K562 (cell line): Measurements from ENCODE around the gene CEBPZ. TPM values are rescaled to one million over a fixed set of nuclear protein-coding genes. Genes with fewer than 3 reads are reported as not detected.

ENCODE experiments used
- C11orf30 ChIP-seq: fragments of 450-650 bp; IDR thresholded peaks from 2 replicates; pipeline ENCODE4 v1.6.1; 2016; ENCODE audit warnings: low read depth, mild to moderate bottlenecking
- CXXC5 ChIP-seq: fragments of 250-450 bp; sonication (Bioruptor Pico); IDR thresholded peaks from 2 replicates; pipeline ENCODE4 v1.8.0; 2022; ENCODE audit warnings: inconsistent platforms, mild to moderate bottlenecking, moderate library complexity
- ETS1 ChIP-seq: conservative IDR thresholded peaks from 2 replicates; pipeline ENCODE4 v1.6.1; 2011; ENCODE audit warnings: low read depth, mild to moderate bottlenecking, low read length; ENCODE audit not compliant: control insufficient read depth
- FOXA3 ChIP-seq, 2 experiments: fragments of 450-650 bp in 1 of 2; sonication (generic) in 1 of 2; formaldehyde crosslinking; IDR thresholded peaks in 1 of 2; conservative IDR thresholded peaks in 1 of 2; 2 replicates each; pipeline versions ENCODE4 v1.4.0 to v1.8.0; 2020 to 2022; ENCODE audit warnings: mild to moderate bottlenecking in 2 of 2, missing genetic modification reagents in 1 of 2
- HDAC2 ChIP-seq: fragments of 450-650 bp; IDR thresholded peaks from 2 replicates; pipeline ENCODE4 v1.6.1; 2016; ENCODE audit warnings: mild to moderate bottlenecking
- HNRNPLL ChIP-seq: fragments of 200-400 bp; formaldehyde crosslinking; IDR thresholded peaks from 2 replicates; pipeline ENCODE4 v1.6.1; 2017; ENCODE audit warnings: low read length, low read depth, mild to moderate bottlenecking; ENCODE audit not compliant: poor library complexity, severe bottlenecking
- JUND ChIP-seq, 2 experiments: IDR thresholded peaks; 2 replicates in 1 of 2; 3 replicates in 1 of 2; pipeline ENCODE4 v1.6.1; 2011; ENCODE audit warnings: borderline replicate concordance in 2 of 2, low read depth in 2 of 2, low read length in 2 of 2, improper control_type of control experiment in 1 of 2, missing biosample characterization in 1 of 2, missing genetic modification characterization in 1 of 2, missing genetic modification reagents in 1 of 2
- KDM1A ChIP-seq, 2 experiments: fragments of 450-650 bp; IDR thresholded peaks; 2 replicates each; pipeline ENCODE4 v1.6.1; 2016; ENCODE audit warnings: mild to moderate bottlenecking in 2 of 2
- MAX ChIP-seq: sonication (generic); formaldehyde crosslinking; IDR thresholded peaks from 2 replicates; pipeline ENCODE4 v1.9.0; 2022; ENCODE audit warnings: mild to moderate bottlenecking, missing genetic modification reagents
- MAZ ChIP-seq, 2 experiments: fragments of 450-650 bp in 1 of 2; sonication (generic) in 1 of 2; formaldehyde crosslinking; IDR thresholded peaks in 1 of 2; conservative IDR thresholded peaks in 1 of 2; 2 replicates each; pipeline versions ENCODE4 v1.4.0 to v1.5.0; 2020; ENCODE audit warnings: mild to moderate bottlenecking in 1 of 2, missing genetic modification reagents in 1 of 2
- MNT ChIP-seq, 2 experiments: fragments of 450-650 bp; conservative IDR thresholded peaks; 2 replicates each; pipeline ENCODE4 v1.6.1; 2017; ENCODE audit warnings: mild to moderate bottlenecking in 2 of 2, moderate library complexity in 2 of 2
- MTA3 ChIP-seq: fragments of 450-650 bp; formaldehyde crosslinking; IDR thresholded peaks from 2 replicates; pipeline ENCODE4 v1.6.1; 2017; ENCODE audit warnings: mild to moderate bottlenecking, borderline replicate concordance
- MXD1 ChIP-seq: fragments of 250-450 bp; sonication (Bioruptor Pico); IDR thresholded peaks from 2 replicates; pipeline ENCODE4 v1.8.0; 2021; ENCODE audit warnings: borderline replicate concordance, mild to moderate bottlenecking, moderate library complexity; ENCODE audit not compliant: poor library complexity, severe bottlenecking
- MXI1 ChIP-seq: IDR thresholded peaks from 2 replicates; pipeline ENCODE4 v1.6.1; 2011; ENCODE audit warnings: low read depth, mild to moderate bottlenecking, improper control_type of control experiment, low read length
- NRF1 ChIP-seq, 2 experiments: fragments of 450-650 bp; IDR thresholded peaks in 1 of 2; conservative IDR thresholded peaks in 1 of 2; 2 replicates each; pipeline ENCODE4 v1.6.1; 2014; ENCODE audit warnings: mild to moderate bottlenecking in 2 of 2
- PHF8 ChIP-seq: fragments of 200-600 bp; sonication (generic); IDR thresholded peaks from 2 replicates; pipeline ENCODE4 v1.6.1; 2012; ENCODE audit warnings: mixed run types, mild to moderate bottlenecking, inconsistent platforms, low read length, moderate library complexity, borderline replicate concordance
- TBP ChIP-seq: optimal IDR thresholded peaks from 2 replicates; pipeline ENCODE3; 2011; ENCODE audit warnings: low read depth, low read length, improper control_type of control experiment
- TFAP4 ChIP-seq: sonication (generic); formaldehyde crosslinking; IDR thresholded peaks from 2 replicates; pipeline ENCODE4 v1.8.0; 2022; ENCODE audit warnings: missing genetic modification reagents, mild to moderate bottlenecking, moderate library complexity, borderline replicate concordance
- YY1 ChIP-seq, 3 experiments: IDR thresholded peaks; 2 replicates each; pipeline ENCODE4 v1.6.1; 2011; ENCODE audit warnings: low read length in 2 of 3, mild to moderate bottlenecking in 2 of 3, moderate library complexity in 2 of 3, borderline replicate concordance in 1 of 3, control low read depth in 1 of 3, low read depth in 1 of 3; ENCODE audit not compliant: insufficient read depth in 3 of 3, insufficient replicate concordance in 2 of 3, control insufficient read depth in 1 of 3, insufficient read length in 1 of 3; ENCODE audit errors: extremely low read depth in 1 of 3
- polyA plus RNA-seq, 8 experiments: library from polyadenylated mRNA; depleted of rRNA in 4 of 8; stranded (reverse) in 5 of 8; unstranded in 3 of 8; fragments of >200 nt; fragmentation: Nextera tagmentation in 2 of 8; fragmentation: Illumina TruSeq in 1 of 8; extraction: Ambion mirVana in 2 of 8; extraction: Trizol in 1 of 8; gene quantifications; 2 replicates each; pipeline versions ENCODE4 v1.2.1 to v1.2.3, GENCODE V29; 2011 to 2014; ENCODE audit warnings: inconsistent platforms in 1 of 8, missing spikeins in 1 of 8
- total RNA-seq, 7 experiments: library from RNA; depleted of rRNA in 6 of 7; stranded (reverse); fragments of >200 nt in 6 of 7; fragmentation: Illumina TruSeq in 2 of 7; extraction: Trizol in 2 of 7; gene quantifications; 2 replicates each; pipeline versions ENCODE4 v1.2.1 to v1.2.3, GENCODE V29; 2011 to 2021; ENCODE audit warnings: low replicate concordance in 1 of 7

CEBPZ gene
- total and polyA plus RNA-seq, 9 of the 15 experiments (the other 6 are each of a cell fraction or from before 2014, with no cell fraction given) = 49.7 to 160 (median 82.8) TPM

GRCh38 chr2:37231241-37232130 lies at the start of gene CEBPZ, which contains the start of gene NDUFAF7 (continued):
- TF ChIP-seq JUND (IDR thresholded peaks at IDR 0.05; ENCODE audit: borderline replicate concordance, low read depth, low read length) = peak; percentile 56; the same call in 1 of the 2 replicates
- TF ChIP-seq JUND (tag; IDR thresholded peaks at IDR 0.05; ENCODE audit: borderline replicate concordance, low read depth, low read length) = peak; percentile 38; the same call in 1 of the 3 replicates
- TF ChIP-seq ETS1 = peak; percentile 85
- peak; percentile 86 for TF ChIP-seq MXI1
- TF ChIP-seq PHF8 = peak; percentile 95; the same call in 1 of the 2 replicates
- no peak for TF ChIP-seq MXD1 (CRISPR knock-in tag)
- TF ChIP-seq MAX (CRISPR knock-in tag) = peak; percentile 59
- peak; percentile 82 for TF ChIP-seq HNRNPLL
- peak; percentile 85 to 91 for TF ChIP-seq MNT (conservative IDR thresholded peaks at IDR 0.05)
- peak; percentile 65 for TF ChIP-seq CXXC5 (CRISPR knock-in tag)
- TF ChIP-seq MTA3 = peak; percentile 65; the same call in 1 of the 2 replicates
- TF ChIP-seq NRF1 (conservative IDR thresholded peaks at IDR 0.05 in 1 of 2, IDR thresholded peaks at IDR 0.05 in 1 of 2) = peak; percentile 69 to 77
- TF ChIP-seq KDM1A (IDR thresholded peaks at IDR 0.05) = no peak
- TF ChIP-seq MAZ (CRISPR knock-in tag; conservative IDR thresholded peaks at IDR 0.05 in 1 of 2, IDR thresholded peaks at IDR 0.05 in 1 of 2) = peak in 1 of 2 experiments; percentile 71; a peak in 2 of 4 replicates
- peak; percentile 87 for TF ChIP-seq TBP
- TF ChIP-seq YY1 (IDR thresholded peaks at IDR 0.05; ENCODE audit: borderline replicate concordance in 1 of 3, control insufficient read depth in 1 of 3, extremely low read depth in 1 of 3, insufficient read depth in 3 of 3, insufficient read length in 1 of 3, insufficient replicate concordance in 2 of 3, low read depth in 1 of 3, low read length in 2 of 3) = peak; percentile 50 to 96 (median 88)
- TF ChIP-seq HDAC2 = peak; percentile 76
- TF ChIP-seq C11orf30 = peak; percentile 82
- peak; percentile 68; the same call in 1 of the 2 replicates for TF ChIP-seq TFAP4 (CRISPR knock-in tag)
- 0 out of 4 replicates have a peak, but pooled peaks of 1 of the 2 experiments have one; percentile 39 for TF ChIP-seq FOXA3 (CRISPR knock-in tag; conservative IDR thresholded peaks at IDR 0.05 in 1 of 2, IDR thresholded peaks at IDR 0.05 in 1 of 2)
